Stimulated activated CD8-positive, alpha-beta memory T cell treated with anti-CD3 and anti-CD28 coated beads, Interleukin-7, amount 100 ng/mL, for 1 hour (primary cell): ENCODE measurements around the gene NDUFA3.
A peak's percentile ranks its signal among the peaks of the same experiment; 100 is the strongest.

Experiments
- DNase-seq, 2 donors: peaks; one replicate each; pipeline ENCODE4 v3.0.0-alpha.2; 2020; ENCODE audit warnings: low read depth in 2 of 2

NDUFA3 gene

DNA sequence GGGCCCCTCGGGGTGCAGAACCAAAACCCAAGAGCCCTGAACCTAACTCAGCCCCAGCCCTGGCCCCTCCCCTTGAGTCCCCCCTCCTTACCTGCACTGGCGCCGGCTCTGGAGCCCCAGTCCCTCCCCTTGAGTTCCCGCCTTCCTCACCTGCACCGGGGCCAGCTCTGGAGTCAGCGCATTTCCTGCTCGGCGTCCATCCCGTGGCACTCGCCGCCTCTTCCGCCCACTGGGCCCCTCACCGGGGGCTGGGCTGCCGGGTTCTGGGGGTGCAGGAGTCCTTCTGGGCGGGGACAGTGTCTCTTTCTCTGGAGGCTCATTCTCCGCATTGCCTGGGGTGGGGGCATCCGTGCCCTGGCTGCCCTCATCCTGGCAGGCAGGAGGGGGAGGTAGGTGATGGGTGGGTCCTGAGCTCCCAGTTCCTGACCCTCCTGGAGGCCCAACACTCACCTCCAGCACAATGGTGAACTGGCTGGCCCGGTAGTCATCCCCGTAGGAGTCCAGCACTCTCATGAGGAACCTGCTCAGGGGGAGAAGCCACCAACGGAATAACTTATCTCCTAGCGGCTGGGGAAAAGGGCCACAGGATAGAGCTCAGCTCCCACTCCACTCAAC, 5.3 kb downstream of the NDUFA3 start:
- DNase-seq, result no peak

DNA sequence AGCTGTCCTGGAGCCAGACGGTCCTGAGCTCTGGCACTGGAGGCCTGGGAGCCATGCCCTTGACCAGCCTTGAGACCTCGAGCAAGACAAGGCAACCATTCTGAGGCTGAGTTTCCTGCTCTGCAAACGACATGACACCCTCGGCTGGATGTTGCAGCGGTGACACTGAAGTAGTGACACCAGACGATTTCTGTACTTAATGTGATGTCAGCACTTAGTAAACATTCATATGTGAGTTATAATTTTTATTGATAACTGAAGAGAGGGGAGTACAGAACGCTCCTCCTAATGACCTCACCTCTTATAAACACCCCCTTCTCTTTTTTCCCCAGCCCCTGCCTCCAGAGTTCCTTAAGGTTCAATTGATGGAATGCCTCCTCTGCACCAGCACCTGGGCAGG, 5.8 kb downstream of the NDUFA3 start:
- no peak for DNase-seq

DNA sequence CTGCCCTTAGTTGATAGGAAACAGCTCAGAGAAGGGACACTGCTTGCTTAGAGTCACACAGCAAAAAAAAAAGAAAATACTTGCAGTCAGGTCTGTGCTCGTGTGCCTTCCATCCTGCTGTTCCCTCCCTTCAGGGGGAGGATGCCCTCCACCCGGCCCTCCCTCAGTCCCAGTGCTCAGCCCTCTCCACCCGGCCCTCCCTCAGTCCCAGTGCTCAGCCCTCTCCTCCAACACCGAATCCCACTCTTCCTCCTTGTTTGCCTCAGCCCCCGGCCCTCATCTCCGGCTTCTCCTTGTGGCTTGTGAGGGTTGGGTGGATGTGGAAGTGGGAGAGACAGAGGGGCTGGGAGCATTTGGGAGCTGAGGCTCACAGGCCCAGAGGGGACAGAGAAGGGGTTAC, 7.0 kb downstream of the NDUFA3 start:
- no peak for DNase-seq

DNA sequence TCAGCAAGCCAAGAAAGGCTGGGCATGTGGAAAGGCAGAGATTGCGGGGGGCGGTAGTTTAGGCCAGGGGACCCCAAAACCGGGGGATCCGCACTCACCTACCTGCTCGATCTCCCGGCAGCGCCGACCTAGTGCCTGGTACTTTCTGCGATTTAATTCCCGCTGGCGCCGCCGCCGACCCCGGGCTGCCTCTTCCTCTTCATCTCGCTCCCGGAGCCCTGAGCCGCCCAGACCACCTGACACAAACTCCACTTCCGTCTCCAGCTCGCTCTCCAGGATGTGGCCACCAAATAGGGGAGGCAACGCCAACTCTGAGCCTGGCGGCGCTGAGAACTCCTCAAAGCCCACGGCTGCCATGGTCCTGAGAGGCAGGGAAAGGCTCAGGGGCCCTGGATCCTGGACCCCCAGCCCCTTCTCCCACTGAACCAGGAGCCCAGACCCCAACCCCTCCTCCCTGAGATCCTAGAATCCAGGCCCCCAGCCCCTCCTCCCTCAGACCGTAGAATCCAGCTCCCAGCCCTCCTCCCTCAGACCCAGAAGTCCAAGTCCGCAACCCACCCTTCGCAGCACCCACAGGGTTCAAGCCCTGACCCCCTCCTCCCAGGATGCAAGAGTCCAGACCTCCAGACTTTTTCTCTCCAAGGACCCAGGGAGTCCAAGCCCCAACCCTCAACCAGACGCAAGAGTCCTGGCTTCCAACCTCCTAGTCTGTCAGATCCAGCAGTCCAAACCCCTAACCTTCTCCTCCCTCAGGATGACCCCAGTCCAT, 11.9 kb downstream of the NDUFA3 start:
- no peak for DNase-seq

DNA sequence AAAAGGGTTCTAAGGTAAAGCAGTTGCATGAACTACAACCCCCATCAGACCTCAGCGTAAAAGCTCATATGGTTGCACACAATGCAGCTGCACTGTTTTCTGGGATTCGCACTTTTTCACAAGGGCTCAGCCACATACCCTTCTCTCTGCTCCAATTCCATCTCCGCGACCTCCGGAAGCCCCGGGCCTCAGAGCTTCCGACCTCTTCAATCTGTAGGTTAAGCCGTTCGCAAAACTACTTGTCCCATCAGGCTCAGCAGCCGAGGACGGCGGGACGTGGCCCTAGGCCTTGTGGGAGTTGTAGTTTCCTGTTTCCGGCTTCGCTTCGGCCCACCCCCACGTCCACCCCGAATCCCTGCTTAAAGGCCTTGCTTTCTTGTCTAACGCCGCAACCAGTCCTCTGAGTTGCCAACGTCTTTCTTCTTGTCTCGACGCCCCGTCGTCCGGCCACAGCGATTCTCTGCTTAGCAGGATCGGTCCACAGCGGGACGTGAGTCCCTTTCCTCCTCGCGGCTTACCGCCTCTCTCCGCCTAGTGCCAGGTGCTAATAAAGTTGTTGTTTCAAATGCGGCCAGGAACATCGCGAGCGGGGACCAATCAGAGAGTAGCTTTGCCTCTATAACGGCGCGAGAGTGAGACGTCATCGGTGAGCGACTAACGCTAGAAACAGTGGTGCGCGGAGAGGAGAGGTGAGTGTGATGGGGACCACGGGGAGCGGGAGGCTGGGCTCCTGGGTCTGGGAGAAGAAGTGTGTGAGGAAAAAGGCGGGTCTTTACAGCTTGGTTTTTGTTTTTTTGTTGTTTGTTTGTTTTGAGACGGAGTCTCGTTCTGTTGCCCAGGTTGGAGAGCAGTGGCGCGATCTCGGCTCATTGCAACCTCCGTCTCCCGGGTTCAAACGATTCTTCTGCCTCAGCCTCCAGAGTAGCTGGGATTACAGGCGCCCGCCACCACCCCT, 12.7 kb downstream of the NDUFA3 start, which contains the start of the genes PRPF31 and TFPT:
Gene PRPF31, plus strand, starts transcription at position 646 of the 955 bp plus-strand sequence. CDS start 2,525 bp downstream, outside the sequence.
Gene TFPT, minus strand, starts transcription at position 549 of the 955 bp plus-strand sequence. Its CDS starts 388 bp downstream, at position 161.
- peak; percentile 93 to 94 for DNase-seq

DNA sequence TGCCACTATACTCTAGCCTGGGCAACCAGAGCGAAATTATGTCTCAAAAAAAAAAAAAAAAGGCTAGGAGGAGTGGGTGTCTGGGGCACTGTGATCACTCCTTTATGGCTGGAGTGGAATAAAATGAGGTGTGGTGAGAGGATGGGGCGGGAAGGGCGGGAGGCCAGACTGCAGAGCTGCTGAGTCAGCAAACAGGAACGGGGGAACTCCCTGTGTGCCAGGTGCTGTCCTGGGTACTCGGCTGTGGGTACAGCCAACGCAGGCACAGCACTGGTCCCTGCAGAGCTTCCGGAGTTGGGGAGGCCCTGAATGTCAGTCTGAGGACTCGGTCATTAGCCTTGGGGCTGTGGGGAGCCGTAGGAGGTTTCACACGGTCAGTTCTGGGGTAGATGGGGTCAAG, 18.6 kb downstream of the NDUFA3 start:
- no peak for DNase-seq

DNA sequence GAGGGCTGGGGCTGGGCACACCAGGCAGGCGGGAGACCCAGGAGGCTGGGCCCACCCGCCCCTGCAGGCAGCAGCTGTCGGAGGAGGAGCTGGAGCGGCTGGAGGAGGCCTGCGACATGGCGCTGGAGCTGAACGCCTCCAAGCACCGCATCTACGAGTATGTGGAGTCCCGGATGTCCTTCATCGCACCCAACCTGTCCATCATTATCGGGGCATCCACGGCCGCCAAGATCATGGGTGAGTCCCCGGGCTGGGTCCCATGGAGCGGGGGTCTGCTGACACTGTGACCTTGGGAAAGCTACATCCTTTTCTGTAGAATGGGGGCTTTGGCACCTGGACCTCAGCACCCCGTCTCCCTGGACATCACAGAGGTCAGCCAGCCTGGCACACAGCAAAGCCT, 21.0 kb downstream of the NDUFA3 start:
- no peak for DNase-seq

DNA sequence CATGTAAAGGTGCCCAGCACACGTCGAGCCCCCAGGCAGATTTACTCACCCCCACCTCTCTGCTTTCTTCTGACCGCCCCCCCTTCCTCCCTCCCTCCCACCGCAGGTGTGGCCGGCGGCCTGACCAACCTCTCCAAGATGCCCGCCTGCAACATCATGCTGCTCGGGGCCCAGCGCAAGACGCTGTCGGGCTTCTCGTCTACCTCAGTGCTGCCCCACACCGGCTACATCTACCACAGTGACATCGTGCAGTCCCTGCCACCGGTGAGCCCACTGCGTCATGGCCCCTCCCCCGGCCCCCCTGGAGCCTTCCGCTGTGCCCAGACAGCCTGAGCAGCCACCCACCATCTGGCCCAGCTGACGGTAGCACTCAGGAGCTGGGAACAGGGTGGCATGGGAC, 21.7 kb downstream of the NDUFA3 start:
- no peak for DNase-seq

DNA sequence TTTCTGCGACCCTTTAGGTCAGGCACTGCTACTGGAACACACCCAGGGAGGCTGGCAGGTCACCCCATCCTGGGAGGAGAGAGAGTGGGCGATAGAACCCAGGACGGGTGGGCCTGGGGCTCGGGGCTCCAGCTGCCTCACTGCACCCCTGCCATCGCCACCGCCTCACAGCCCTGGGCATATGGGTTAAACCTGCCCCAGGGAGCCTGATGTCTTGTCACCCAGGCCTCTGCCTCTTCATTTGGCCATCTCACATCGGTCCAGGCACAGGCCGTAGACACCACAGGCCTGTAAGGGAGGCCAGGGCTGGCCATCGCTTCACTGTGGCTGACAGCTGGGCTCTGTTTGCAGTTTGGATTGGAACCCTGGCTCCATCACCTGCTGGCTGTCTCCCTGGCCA, 23.1 kb downstream of the NDUFA3 start:
- DNase-seq, result no peak

DNA sequence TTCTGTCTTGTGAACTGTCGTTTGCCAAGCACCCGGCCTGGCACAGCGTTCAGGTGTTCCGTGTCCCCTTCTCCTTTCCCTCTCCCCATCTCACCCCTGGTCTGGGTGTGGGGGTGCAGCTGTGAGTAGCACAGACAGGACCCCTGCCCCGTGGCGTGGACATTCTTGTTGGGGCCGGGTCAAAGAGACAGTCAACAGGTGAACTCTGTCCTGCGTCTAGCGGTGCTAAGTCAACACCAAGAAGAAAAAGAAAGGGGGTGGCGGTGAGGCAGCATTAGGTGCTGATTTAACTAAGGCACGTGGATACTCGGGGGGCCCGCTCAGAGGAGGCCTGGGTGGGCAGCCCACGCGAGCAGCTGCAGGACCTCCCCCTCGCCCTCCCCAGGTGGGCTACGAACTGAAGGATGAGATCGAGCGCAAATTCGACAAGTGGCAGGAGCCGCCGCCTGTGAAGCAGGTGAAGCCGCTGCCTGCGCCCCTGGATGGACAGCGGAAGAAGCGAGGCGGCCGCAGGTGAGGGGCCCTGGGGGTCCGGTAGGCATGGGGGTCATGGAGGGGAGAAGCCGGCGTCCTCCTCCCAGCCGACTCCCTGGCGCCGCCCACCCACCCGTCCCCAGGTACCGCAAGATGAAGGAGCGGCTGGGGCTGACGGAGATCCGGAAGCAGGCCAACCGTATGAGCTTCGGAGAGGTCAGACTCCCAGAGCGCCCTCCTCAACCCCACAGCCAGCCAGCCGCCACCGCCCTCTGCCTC, 25.2 kb downstream of the NDUFA3 start:
- DNase-seq, result no peak

DNA sequence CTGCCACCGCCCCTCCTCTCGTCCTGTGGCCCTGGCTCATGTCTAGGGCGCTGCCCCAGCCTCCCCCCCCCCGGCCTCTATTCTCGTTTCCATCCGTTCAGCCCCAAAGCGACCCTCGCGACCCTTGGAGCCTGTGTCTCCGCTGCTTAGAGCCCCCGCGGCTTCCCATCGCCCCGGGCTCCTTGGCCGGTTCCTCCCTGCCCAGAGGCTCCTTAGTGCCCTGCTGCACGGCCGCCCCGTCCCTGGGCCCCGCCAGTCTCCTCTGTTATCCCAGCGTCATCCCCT, 25.7 kb downstream of the NDUFA3 start:
- DNase-seq, result no peak

DNA sequence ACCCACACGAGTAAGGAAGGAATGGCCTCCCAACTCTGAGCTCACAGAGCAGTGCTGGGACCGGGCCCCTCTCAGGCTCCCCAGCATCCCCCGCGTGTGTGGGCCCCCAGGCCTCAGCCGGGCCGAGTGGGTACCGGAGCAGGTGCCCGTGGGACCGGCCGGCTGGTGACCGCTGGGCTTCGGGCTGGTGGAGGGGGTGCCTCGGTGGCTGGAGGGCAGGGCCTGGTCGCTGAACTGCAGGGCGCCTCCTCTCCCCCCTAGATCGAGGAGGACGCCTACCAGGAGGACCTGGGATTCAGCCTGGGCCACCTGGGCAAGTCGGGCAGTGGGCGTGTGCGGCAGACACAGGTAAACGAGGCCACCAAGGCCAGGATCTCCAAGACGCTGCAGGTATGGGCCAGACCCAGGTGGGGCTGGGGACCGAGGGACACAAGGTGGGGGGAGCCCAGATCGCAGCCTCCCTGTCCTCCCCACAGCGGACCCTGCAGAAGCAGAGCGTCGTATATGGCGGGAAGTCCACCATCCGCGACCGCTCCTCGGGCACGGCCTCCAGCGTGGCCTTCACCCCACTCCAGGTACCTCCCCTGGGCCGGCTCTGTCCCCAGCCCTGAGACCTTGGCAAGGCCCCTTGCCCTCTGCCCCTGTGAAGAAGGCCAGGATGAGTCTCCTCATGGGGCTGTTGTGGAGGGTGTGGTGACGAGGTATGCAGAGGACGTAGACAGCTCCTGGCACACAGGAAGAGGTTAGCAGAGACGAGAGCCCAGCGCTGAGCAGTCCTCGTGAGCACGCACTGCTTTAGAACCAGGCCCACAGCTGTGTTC, 26.4 kb downstream of the NDUFA3 start:
- DNase-seq, result no peak

DNA sequence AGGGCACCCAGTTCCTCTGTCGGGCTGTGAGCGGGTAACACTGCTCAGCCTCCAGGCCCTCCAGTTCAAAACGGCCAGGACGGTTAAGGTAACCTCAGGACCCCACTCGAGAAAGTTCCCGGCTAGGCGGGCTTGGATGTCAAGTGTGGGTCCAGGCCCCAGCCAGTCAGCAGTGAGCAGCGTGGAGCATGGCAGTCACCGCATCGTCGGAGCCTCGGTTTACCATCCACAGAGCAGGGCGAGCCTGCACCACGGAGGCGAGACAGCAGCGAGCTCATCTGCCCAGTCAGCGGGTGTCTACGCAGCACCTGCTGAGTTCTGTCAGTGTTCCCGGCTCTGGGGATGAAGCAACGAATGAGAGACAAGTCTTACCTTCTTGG, 27.0 kb downstream of the NDUFA3 start:
- DNase-seq, result no peak

DNA sequence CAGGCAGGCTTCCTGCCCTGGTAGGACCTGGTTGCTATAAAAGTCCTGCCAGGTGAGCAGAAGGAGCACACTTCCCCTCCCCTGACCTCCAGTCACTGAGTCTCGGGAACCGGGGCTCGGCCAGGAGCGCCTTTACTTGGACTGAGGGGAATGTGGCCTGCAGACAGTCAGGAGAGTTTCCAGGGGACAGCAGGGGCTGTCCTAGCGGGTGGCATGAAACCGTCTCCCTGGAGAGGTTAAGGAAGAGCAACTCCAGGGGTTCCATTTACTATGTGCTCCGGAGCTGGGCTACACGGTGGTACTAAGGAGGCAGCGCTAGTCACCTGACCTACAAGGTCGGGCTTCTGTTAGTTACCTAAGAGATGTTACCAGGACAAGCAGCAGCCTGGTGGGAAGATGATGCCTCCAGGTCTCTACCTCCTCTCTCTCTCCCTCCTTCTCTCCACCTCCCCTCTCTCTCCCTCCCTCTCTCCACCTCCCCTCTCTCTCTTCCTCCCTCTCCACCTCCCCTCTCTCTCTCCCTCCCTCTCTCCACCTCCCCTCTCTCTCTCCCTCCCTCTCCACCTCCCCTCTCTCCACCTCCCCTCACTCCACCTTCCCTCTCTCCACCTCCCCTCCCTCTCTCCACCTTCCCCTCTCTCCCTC, 30.8 kb downstream of the NDUFA3 start:
- DNase-seq, result no peak

DNA sequence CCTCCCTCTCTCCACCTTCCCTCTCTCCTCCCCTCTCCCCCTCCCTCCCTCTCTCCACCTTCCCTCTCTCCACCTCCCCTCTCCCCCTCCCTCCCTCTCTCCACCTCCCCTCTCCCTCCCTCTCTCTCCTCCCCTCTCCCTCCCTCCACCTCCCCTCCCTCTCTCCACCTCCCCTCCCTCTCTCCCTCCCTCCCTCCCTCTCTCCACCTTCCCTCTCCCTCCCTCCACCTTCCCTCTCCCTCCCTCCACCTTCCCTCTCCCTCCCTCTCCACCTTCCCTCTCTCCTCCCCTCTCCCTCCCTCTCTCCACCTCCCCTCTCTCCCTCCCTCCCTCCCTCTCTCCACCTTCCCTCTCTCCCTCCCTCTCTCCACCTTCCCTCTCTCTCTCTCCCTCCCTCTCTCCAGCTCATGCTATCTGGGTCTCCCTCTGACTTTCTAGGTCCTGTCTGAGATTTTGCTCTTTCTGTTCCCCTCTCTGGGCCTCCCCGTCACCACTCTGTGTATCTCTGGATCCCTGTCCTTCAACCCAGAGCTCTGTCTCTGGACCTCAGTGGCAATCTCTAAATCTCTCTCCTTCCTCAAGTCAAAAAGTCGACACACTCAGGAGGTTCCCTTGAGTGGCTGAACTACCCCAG, 31.4 kb downstream of the NDUFA3 start:
- DNase-seq, result no peak

DNA sequence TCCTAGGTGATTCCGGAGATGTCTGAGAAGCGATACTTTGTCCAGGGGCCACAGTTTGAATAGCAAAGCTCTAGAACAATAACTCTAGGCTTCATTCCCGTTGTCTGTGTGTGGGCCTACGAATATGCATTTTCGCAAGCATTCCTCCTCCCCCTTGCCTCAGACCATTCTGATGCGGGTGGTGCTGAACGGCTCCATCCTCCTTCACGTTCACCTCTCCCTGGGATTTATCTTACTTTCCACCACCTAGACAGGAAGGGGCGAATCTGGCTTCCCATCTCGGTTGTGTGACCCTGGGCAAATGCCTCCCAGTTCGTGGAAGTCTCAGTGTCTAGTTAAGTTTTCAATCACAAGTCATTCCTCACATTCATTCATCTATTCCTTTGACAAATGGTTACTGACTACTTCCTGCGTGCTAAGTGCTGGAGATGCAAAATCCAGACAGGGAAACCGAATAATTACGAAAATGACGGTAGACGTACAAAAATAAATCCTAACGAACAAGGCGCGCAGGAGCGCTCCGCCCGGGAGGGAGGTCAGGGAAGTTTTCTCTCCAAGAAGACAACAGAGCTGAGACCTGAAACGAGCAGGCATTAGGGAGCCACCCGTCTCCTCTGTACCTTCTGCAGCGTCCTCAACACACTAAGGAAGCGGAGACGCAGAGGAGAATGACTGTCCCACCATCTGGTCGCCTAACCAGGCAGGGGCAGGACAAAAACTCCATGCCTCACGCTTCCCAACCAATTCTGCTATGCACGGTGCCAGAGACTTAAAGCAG, 33.6 kb downstream of the NDUFA3 start:
- no peak for DNase-seq

DNA sequence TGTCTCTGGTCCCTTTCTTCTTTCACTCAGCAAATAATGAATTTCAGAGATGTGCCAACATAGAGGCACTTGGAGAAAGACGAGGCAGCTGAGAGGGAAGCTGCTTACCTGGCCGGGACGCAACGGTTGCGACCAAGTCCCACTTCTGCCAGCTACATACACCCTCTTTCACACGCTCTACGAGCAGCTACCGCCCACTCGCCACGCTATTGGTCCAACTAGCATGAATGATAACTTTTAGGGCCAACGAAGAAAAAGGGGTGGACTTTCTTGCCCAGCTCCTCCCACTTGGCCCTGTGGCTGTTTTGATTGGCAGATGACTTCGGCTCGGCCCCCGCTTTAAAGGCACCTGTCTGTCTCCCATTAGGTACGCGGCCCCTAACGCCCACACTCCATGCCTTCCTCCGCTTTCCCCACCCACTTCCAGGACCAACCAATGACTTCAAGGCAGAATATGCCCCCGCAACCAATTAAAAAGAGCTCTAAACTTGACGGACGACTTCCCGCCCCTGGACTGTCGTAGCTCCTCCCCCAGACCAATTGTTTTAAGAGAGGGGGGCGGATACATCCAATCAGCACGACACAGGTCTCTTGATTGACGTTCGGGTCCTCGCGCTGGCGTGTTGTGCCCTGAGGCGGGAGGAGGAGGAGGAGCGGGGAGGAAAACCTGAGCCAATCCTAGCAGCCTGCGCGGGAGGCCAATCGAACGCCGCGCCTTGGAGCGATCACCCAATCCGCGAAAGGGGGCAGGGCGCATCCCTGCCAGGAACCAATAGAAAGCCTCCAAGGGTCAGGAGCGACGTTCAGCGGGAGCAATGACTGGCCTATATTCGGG, 34.4 kb downstream of the NDUFA3 start:
- peak; percentile 95 to 96 for DNase-seq
